HG03095 (cell line): ENCODE measurements around the gene SLC8A3.

Source experiments
- ATAC-seq: cut with Tn5 transposase; IDR thresholded peaks from one replicate; pipeline ENCODE4 v1.9.1; 2021; ENCODE audit warnings: moderate library complexity; ENCODE audit not compliant: unreplicated experiment

SLC8A3 gene

DNA sequence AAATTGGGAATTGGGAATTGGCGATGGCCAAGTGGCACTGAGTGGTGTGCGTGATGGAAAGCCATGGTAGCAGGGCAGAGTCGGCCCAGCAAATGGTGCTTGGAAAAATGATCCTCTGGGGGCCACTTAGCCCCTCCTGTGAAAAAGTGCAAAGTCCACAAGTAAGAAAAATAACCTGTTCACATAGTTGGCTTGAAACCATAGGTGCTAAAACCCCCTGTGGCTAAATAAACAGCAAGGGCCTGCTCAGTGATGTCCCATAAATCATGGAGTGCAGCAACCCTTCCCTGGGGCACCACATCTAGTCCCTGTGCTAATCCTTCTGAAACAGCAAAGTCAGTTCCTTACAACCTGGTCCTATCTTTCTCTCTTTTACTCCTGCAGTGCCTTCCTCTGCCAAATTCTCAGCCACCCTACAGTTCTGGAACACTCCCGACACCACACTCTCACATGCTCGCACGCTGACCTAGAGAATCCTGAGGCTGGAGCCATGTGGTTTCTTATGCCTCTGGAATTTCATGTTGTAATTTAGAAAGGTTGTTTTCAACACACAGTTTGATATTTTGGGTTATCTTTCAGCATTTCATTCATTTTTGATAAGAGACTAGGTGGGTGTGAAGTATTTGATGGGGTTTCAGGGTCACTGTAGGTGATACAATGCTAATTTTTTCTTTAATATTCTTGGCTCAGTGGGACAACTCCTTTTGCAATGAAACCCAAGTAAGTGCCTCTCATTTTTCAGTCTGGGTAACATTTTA lies 186.0 kb downstream of the SLC8A3 start:
- no peak for ATAC-seq

DNA sequence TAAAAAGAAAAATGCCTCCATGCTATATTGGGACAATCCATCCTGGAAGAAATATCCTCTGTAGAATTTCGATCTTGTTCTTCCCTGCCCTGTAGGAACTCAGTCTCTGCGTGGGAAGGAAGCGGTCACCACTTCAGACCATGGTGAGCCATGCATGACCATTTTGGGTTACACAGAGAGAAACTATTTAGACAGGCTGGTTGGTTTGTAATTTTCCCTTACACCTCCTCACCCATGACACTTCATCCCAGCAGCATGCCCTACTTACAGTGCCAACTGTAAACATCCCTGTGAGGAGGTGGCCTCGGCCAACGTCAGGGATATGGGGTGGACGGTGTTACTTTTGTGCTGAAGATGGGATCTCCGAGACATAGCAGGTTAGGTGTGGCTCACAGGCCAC lies 188.2 kb downstream of the SLC8A3 start:
- ATAC-seq, result no peak

DNA sequence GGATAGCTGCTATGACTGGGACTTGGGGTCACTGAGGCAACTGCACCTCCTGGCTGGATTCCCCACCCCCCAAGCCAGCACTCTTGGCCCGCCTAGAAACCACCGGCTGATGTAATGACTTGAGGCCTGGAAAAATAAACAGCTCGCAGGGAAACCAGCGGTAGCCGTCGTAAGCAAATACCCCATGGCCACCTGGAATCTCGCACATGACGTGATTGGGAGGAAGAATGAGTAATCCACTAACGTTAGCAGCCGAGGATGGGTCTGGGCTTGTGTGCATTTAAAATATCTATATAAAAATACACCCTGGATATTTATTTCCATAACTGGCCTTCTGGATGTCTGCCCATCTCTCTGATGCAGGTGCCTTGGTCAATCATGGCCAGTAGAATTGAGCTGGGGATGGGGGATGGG lies 189.5 kb downstream of the SLC8A3 start:
- no peak for ATAC-seq

DNA sequence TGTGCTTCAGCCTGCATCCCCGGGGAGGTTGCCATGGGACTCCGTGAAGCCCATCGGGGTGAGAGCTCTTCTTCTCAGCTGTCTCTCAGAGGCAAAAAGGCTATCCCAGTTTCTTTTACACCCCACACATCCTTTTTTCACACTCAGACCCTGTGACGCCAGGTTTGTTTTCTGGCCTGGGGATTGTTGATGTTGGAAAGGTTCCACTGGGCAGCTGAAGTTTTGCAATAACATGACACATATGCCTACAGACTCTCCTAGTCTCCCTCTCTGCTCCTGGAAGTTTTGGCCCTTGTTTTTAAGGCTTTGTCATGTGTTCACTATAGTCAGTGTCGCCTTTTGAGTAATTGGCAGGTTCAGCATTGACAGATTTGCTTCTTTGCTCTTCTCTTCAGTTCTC lies 190.9 kb downstream of the SLC8A3 start:
- ATAC-seq, result no peak

DNA sequence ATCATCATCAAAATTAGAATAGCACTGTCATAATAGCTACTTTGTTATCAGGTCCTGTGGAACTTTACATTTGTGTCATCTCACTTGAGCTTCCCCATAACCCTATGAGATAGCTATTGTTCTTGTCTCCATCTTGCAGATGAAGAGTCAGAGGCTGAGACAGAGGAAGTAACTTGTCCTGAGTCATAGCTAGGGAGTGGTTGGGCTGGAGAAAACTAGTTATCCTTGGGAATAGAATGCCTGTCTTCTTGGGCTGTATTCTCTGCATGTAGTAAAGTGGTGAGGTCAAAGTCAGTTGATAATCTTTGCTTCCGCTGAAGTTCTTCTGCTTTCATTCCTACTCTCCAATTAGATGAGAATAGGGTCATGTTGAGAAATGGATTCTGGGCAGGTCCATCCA lies 192.5 kb downstream of the SLC8A3 start:
- no peak for ATAC-seq
